A549 (cell line): ENCODE results near the gene FUT8. TPM values are rescaled to one million over a fixed set of nuclear protein-coding genes. Genes with fewer than 3 reads are reported as not detected.

Source experiments
- ATAC-seq, 2 experiments: fragments of 200-7000 bp in 1 of 2; fragments of >200 bp in 1 of 2; cut with Nextera tagmentation in 1 of 2; cut with Tn5 transposase in 1 of 2; 3 replicates each; pipeline versions ENCODE4 v1.8.0 to v1.9.1; 2018 to 2020; ENCODE audit warnings: mild to moderate bottlenecking in 1 of 2, moderate library complexity in 1 of 2
- CTCF ChIA-PET: fragments of 300-600 bp; sonication (Branson Sonifier 250); formaldehyde crosslinking; extraction: SDS; loops from one replicate; lab custom pipeline; 2021; ENCODE audit warnings: antibody characterized with exemption, inconsistent platforms; lab: Yijun Ruan, JAX
- POLR2A ChIA-PET: fragments of 350-600 bp; formaldehyde crosslinking; extraction: SDS; loops from one replicate; lab custom pipeline; 2021; ENCODE audit warnings: antibody characterized with exemption, inconsistent platforms; lab: Yijun Ruan, JAX
- DNase-seq, 2 experiments: peaks; one replicate each; pipeline versions ENCODE4 v3.0.0 to v3.0.0-alpha.2; 2011 to 2016; ENCODE audit warnings: low read depth in 1 of 2, low spot score in 1 of 2
- FAIRE-seq: peaks from 2 replicates; lab custom pipeline; 2011; peaks lifted over from hg19 to GRCh38; lab: Jason Lieb, UNC
- H3K27ac ChIP-seq, 2 experiments: fragments of >200 bp; sonication (Bioruptor Twin); formaldehyde crosslinking; 3 replicates each; pipeline ENCODE4 v1.5.1; 2016 to 2017
- H3K4me1 ChIP-seq: fragments of >200 bp; sonication (Bioruptor Twin); formaldehyde crosslinking; 3 replicates; pipeline ENCODE4 v1.6.1; 2016
- H3K4me2 ChIP-seq: fragments of >200 bp; sonication (Bioruptor Twin); formaldehyde crosslinking; 3 replicates; pipeline ENCODE4 v1.6.1; 2016
- H3K4me3 ChIP-seq: fragments of >200 bp; sonication (Bioruptor Twin); formaldehyde crosslinking; 3 replicates; pipeline ENCODE4 v1.5.1; 2016
- H3K9me3 ChIP-seq: fragments of >200 bp; sonication (Bioruptor Twin); formaldehyde crosslinking; 3 replicates; pipeline ENCODE4 v1.6.1; 2016
- ATOH8 ChIP-seq: fragments of 250-450 bp; sonication (Bioruptor Pico); IDR thresholded peaks from 2 replicates; pipeline ENCODE4 v1.5.0; 2020; ENCODE audit warnings: low read depth, mild to moderate bottlenecking, moderate library complexity
- BHLHE40 ChIP-seq: IDR thresholded peaks from 2 replicates; pipeline ENCODE4 v1.6.1; 2012; ENCODE audit warnings: low read depth, low read length, inconsistent platforms
- EP300 ChIP-seq, 2 experiments: fragments of >200 bp; sonication (Bioruptor Twin); formaldehyde crosslinking; IDR thresholded peaks; 2 replicates in 1 of 2; 3 replicates in 1 of 2; pipeline ENCODE4 v1.6.1; 2016 to 2017
- FOSB ChIP-seq: fragments of 250-450 bp; sonication (Bioruptor Pico); IDR thresholded peaks from 2 replicates; pipeline ENCODE4 v1.5.0; 2020; ENCODE audit warnings: mild to moderate bottlenecking, moderate library complexity
- FOXS1 ChIP-seq: fragments of 250-450 bp; sonication (Bioruptor Pico); IDR thresholded peaks from 2 replicates; pipeline ENCODE4 v1.5.0; 2020; ENCODE audit warnings: mild to moderate bottlenecking, moderate library complexity
- HDAC2 ChIP-seq: fragments of 200-600 bp; sonication (generic); IDR thresholded peaks from 2 replicates; pipeline ENCODE4 v1.6.1; 2016
- HOXA7 ChIP-seq: fragments of 250-450 bp; sonication (Bioruptor Pico); IDR thresholded peaks from 2 replicates; pipeline ENCODE4 v1.5.0; 2020; ENCODE audit warnings: mild to moderate bottlenecking, moderate library complexity
- JUN ChIP-seq, 2 experiments: fragments of >200 bp; sonication (Bioruptor Twin); formaldehyde crosslinking; IDR thresholded peaks; 2 replicates in 1 of 2; 3 replicates in 1 of 2; pipeline ENCODE4 v1.6.1; 2016 to 2017
- KDM1A ChIP-seq: fragments of 200-600 bp; sonication (generic); IDR thresholded peaks from 2 replicates; pipeline ENCODE4 v1.6.1; 2016; ENCODE audit warnings: low read depth, mild to moderate bottlenecking
- KDM5A ChIP-seq: fragments of 200-600 bp; sonication (generic); IDR thresholded peaks from 2 replicates; pipeline ENCODE4 v1.6.1; 2016; ENCODE audit warnings: antibody characterized with exemption, mild to moderate bottlenecking
- MAFK ChIP-seq: fragments of 450-650 bp; IDR thresholded peaks from 2 replicates; pipeline ENCODE4 v1.6.1; 2014; ENCODE audit not compliant: partially characterized antibody
- MAZ ChIP-seq: fragments of 150-350 bp; IDR thresholded peaks from 2 replicates; pipeline ENCODE4 v1.6.1; 2014; ENCODE audit warnings: antibody characterized with exemption, low read depth, low read length, borderline replicate concordance
- NR3C1 ChIP-seq: fragments of >200 bp; sonication (Bioruptor Twin); formaldehyde crosslinking; IDR thresholded peaks from 3 replicates; pipeline ENCODE4 v1.6.1; 2017
- PBX3 ChIP-seq: IDR thresholded peaks from 2 replicates; pipeline ENCODE4 v1.6.1; 2012
- PHF8 ChIP-seq: fragments of 200-600 bp; sonication (generic); IDR thresholded peaks from 2 replicates; pipeline ENCODE4 v1.6.1; 2016; ENCODE audit warnings: low read depth, mild to moderate bottlenecking, antibody characterized with exemption, moderate library complexity, borderline replicate concordance
- POLR2AphosphoS2 ChIP-seq: conservative IDR thresholded peaks from 2 replicates; pipeline ENCODE4 v1.6.1; 2012; ENCODE audit warnings: low read length, improper control_type of control experiment, inconsistent platforms
- RAD21 ChIP-seq, 2 experiments: fragments of >200 bp in 1 of 2; sonication (Bioruptor Twin) in 1 of 2; formaldehyde crosslinking in 1 of 2; IDR thresholded peaks in 1 of 2; conservative IDR thresholded peaks in 1 of 2; 2 replicates in 1 of 2; 3 replicates in 1 of 2; pipeline ENCODE4 v1.6.1; 2012 to 2018; ENCODE audit warnings: inconsistent platforms in 1 of 2
- RARB ChIP-seq: fragments of 250-450 bp; sonication (Bioruptor Pico); IDR thresholded peaks from 2 replicates; pipeline ENCODE4 v1.8.0; 2021; ENCODE audit warnings: mild to moderate bottlenecking, moderate library complexity
- RCOR1 ChIP-seq: fragments of 150-350 bp; IDR thresholded peaks from 2 replicates; pipeline ENCODE4 v1.6.1; 2014; ENCODE audit warnings: antibody characterized with exemption, low read length, low read depth
- RFX5 ChIP-seq: fragments of 450-650 bp; IDR thresholded peaks from 2 replicates; pipeline ENCODE4 v1.7.1; 2014; ENCODE audit warnings: antibody characterized with exemption, mild to moderate bottlenecking, moderate library complexity
- TFCP2L1 ChIP-seq: fragments of 250-450 bp; sonication (Bioruptor Pico); IDR thresholded peaks from 2 replicates; pipeline ENCODE4 v1.5.0; 2021; ENCODE audit warnings: mild to moderate bottlenecking
- ZFP36 ChIP-seq: fragments of 450-650 bp; IDR thresholded peaks from 2 replicates; pipeline ENCODE4 v1.6.1; 2014; ENCODE audit warnings: borderline replicate concordance; ENCODE audit not compliant: partially characterized antibody
- ZNF302 ChIP-seq: fragments of 250-450 bp; sonication (Bioruptor Pico); IDR thresholded peaks from 2 replicates; pipeline ENCODE4 v1.9.0; 2021; ENCODE audit warnings: inconsistent platforms, mild to moderate bottlenecking, moderate library complexity
- WGBS: methylation state at CpG from one replicate; pipeline ENCODE4 v1.1.6; 2017; ENCODE audit errors: missing lambda C conversion rate; 5-methylcytosine and 5-hydroxymethylcytosine counted together
- polyA plus RNA-seq, 4 experiments: library from polyadenylated mRNA; depleted of rRNA in 3 of 4; stranded (reverse); fragments of >200 nt; fragmentation: RNase III in 1 of 4; extraction: RNeasy Plus Mini Kit Qiagen cat#74134 plus additional on column Dnase treatment in 1 of 4; gene quantifications; 2 replicates in 3 of 4; 3 replicates in 1 of 4; pipeline ENCODE4 v1.2.3, GENCODE V29; 2011 to 2017
- TF ChIP-seq, protein P1 (sequence below): fragments of >200 bp; sonication (Bioruptor Twin); formaldehyde crosslinking; IDR thresholded peaks from 2 replicates; pipeline ENCODE4 v1.6.1; 2016

FUT8 gene
- polyA plus RNA-seq, 2 of the 4 experiments (the other 2 are of a cell fraction): 20.3 to 22.9 TPM

DNA sequence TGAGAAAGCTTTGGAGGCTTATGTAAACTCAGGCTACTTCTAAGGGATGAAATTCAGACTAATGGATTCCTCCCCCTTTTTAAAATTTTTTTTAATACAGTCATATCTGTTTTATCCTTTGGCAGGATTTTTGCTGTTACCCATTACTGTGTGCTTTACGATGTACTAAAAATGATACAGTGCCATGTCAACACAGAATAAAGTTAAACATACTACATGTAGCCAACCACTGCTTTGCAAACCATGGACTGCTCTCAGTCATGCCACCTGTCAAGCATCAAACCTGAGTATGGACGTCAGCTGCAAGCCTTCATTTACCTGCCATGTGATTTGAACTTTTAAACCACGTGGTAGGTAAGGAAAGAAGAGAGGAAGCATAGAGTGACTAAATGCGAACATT, 325.8 kb downstream of the FUT8 start:
- ATAC-seq (no peak), FAIRE-seq (no peak), DNase-seq (no peak)
- Histone ChIP-seq H3K4me1 (no peaks in the 10 kb centered on the region), H3K4me3 (no peak overlapping the region), H3K27ac (no peak overlapping the region), H3K4me2 (no peak overlapping the region), H3K9me3 (no peaks in the 10 kb centered on the region)
- ChIA-PET CTCF (no interaction called here), POLR2A (no interaction called here)
- WGBS: 77% methylated on average over 4 of the region's 4 CpGs
- TF ChIP-seq, protein P1, sequence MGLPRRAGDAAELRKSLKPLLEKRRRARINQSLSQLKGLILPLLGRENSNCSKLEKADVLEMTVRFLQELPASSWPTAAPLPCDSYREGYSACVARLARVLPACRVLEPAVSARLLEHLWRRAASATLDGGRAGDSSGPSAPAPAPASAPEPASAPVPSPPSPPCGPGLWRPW: no peak
- TF ChIP-seq HDAC2 (no peak), FOSB (CRISPR knock-in tag) (no peak), FOXS1 (no peak), RAD21 (conservative IDR thresholded peaks at IDR 0.05 in 1 of 2, IDR thresholded peaks at IDR 0.05 in 1 of 2) (no peak), RCOR1 (no peak), KDM5A (no peak), EP300 (IDR thresholded peaks at IDR 0.05) (no peak), PBX3 (no peak), TFCP2L1 (CRISPR knock-in tag) (no peak), MAFK (no peak), POLR2AphosphoS2 (no peak), HOXA7 (CRISPR knock-in tag) (no peak), JUN (IDR thresholded peaks at IDR 0.05) (no peak), PHF8 (no peak), BHLHE40 (no peak), ATOH8 (CRISPR knock-in tag) (no peak), MAZ (no peak), KDM1A (no peak), ZNF302 (CRISPR knock-in tag) (no peak)

DNA sequence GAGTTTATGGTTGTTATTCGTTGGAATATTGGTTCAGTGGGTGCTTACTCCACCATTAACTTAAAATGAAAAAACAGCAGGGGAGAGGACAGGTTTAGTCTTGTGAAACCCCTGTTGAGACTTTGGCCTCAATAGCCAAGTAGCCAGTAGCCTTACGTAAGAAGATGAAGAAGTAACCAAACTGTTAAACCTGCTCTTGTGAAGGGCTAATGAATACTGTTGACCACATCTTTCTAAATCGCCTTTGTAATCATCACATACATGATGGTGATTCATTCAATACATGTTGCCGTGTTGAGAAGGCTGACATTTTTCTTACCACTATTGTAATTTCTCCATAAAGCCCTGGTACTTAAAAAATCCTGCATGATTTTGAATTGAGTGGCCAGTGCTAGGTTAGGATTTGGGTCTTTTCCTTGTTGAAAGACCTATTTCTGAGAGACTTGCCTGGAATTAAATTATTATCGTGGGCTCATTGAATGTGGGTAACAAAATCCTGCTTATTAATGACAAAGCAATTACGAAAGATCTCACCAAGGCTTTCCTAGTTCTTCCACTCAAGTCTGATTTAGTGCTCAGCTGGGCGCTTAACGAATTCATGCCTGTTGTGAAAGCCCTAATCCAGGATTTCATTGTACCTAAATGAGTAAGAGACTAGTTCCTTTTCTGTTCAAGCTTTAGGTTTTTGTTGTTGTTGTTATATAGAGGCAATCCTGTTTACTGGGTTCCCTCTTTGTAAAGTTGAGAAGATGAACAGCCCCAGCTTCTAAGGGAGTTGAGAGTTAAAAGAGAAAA, 333.1 kb downstream of the FUT8 start:
- H3K4me2 ChIP-seq: no peak overlapping the region
- ChIA-PET CTCF (no interaction called here), POLR2A (no interaction called here)
- WGBS: 83% methylated on average over 8 of the region's 8 CpGs
- no peak overlapping the region for H3K27ac ChIP-seq
- no peak for DNase-seq
- FAIRE-seq: no peak
- H3K4me1 ChIP-seq: no peaks in the 10 kb centered on the region
- no peak for TF ChIP-seq NR3C1
- TF ChIP-seq ZNF302 (CRISPR knock-in tag): no peak
- no peak for TF ChIP-seq KDM1A
- TF ChIP-seq RARB (CRISPR knock-in tag): no peak
- TF ChIP-seq RAD21 (conservative IDR thresholded peaks at IDR 0.05 in 1 of 2, IDR thresholded peaks at IDR 0.05 in 1 of 2): no peak
- TF ChIP-seq BHLHE40: no peak
- no peak for TF ChIP-seq ZFP36
- no peak for TF ChIP-seq RFX5
- no peak for ATAC-seq
- H3K4me3 ChIP-seq: no peak overlapping the region
- H3K9me3 ChIP-seq: no peaks in the 10 kb centered on the region
